OCI-LY7 (cell line): Measurements from ENCODE around the gene SMAD1. TPM values are rescaled to one million over a fixed set of nuclear protein-coding genes. Genes with fewer than 3 reads are reported as not detected.

Experiments used
- BruUV-seq: library from RNA; stranded (reverse); fragments of 400-500 nt; replicated peaks from 2 replicates; lab custom pipeline; 2021; lab: Mats Ljungman, UMichigan
- CTCF ChIA-PET: fragments of 300-600 bp; sonication (Branson Sonifier 250); formaldehyde crosslinking; loops from one replicate; lab custom pipeline; 2022; ENCODE audit warnings: antibody characterized with exemption; ENCODE audit not compliant: unreplicated experiment; lab: Charles Lee
- POLR2A ChIA-PET: fragments of 300-600 bp; sonication (Branson Sonifier 250); formaldehyde crosslinking; loops from one replicate; lab custom pipeline; 2022; ENCODE audit warnings: antibody characterized with exemption; lab: Charles Lee
- DNase-seq: peaks from one replicate; pipeline ENCODE4 v3.0.0-alpha.2; 2015; ENCODE audit warnings: low spot score
- H2AFZ ChIP-seq: fragments of 200-600 bp; sonication (generic), shearing (Covaris generic); 2 replicates; pipeline ENCODE4 v1.6.1; 2014; ENCODE audit warnings: mild to moderate bottlenecking, antibody characterized with exemption, low read length, moderate library complexity
- H3K27ac ChIP-seq: fragments of 200-600 bp; sonication (generic); 2 replicates; pipeline ENCODE4 v1.5.1; 2014; ENCODE audit warnings: mixed run types, low read depth, mild to moderate bottlenecking, moderate library complexity, low read length, inconsistent platforms; ENCODE audit not compliant: poor library complexity, severe bottlenecking
- H3K36me3 ChIP-seq: fragments of 200-600 bp; sonication (generic); 2 replicates; pipeline ENCODE4 v1.6.1; 2014; ENCODE audit warnings: mild to moderate bottlenecking, antibody characterized with exemption, low read length, moderate library complexity, mixed read lengths; ENCODE audit not compliant: insufficient read depth
- H3K4me1 ChIP-seq: fragments of 200-600 bp; sonication (generic); 2 replicates; pipeline ENCODE4 v1.5.1; 2014; ENCODE audit warnings: mild to moderate bottlenecking, low read length; ENCODE audit not compliant: insufficient read depth, poor library complexity, severe bottlenecking
- H3K4me2 ChIP-seq: fragments of 200-600 bp; sonication (generic); 2 replicates; pipeline ENCODE4 v1.6.1; 2014; ENCODE audit warnings: mild to moderate bottlenecking, low read length
- H3K4me3 ChIP-seq: fragments of 200-600 bp; sonication (generic); 2 replicates; pipeline ENCODE4 v1.5.1; 2014; ENCODE audit warnings: mild to moderate bottlenecking, low read depth, low read length; ENCODE audit not compliant: poor library complexity, severe bottlenecking
- H3K79me2 ChIP-seq: fragments of 200-600 bp; sonication (generic); 2 replicates; pipeline ENCODE4 v1.6.1; 2016; ENCODE audit warnings: low read depth, mild to moderate bottlenecking, low read length, moderate library complexity, mixed read lengths; ENCODE audit not compliant: insufficient read depth
- H3K9me2 ChIP-seq: fragments of 200-600 bp; sonication (generic); 2 replicates; pipeline ENCODE4 v1.6.1; 2016; ENCODE audit warnings: mild to moderate bottlenecking, low read length, mixed read lengths; ENCODE audit not compliant: insufficient read depth
- H3K9me3 ChIP-seq: fragments of 200-600 bp; sonication (generic); 2 replicates; pipeline ENCODE4 v1.6.1; 2014; ENCODE audit warnings: mild to moderate bottlenecking, mixed run types, low read length, mixed read lengths
- H4K20me1 ChIP-seq: fragments of 200-600 bp; sonication (generic); 2 replicates; pipeline ENCODE4 v1.6.1; 2014; ENCODE audit warnings: mild to moderate bottlenecking, antibody characterized with exemption, low read length, moderate library complexity, mixed read lengths; ENCODE audit not compliant: insufficient read depth
- CTCF ChIP-seq: fragments of 200-600 bp; sonication (generic); conservative IDR thresholded peaks from 2 replicates; pipeline ENCODE4 v1.5.1; 2014; ENCODE audit warnings: mild to moderate bottlenecking, antibody characterized with exemption, low read length, moderate library complexity, mixed read lengths
- EZH2phosphoT487 ChIP-seq: fragments of 200-600 bp; sonication (generic); IDR thresholded peaks from 2 replicates; pipeline ENCODE4 v1.6.1; 2018; ENCODE audit warnings: low read depth, borderline replicate concordance, mild to moderate bottlenecking, mixed run types, antibody characterized with exemption, low read length, moderate library complexity, mixed read lengths
- intact Hi-C: fragments of 100-400 bp; cut with micrococcal nuclease; formaldehyde crosslinking; loops from one replicate; pipeline ENCODE4 v1.10.0; 2022; ENCODE audit not compliant: unreplicated experiment
- total RNA-seq, 2 experiments: library from RNA; depleted of rRNA in 1 of 2; stranded (reverse); fragments of >200 nt in 1 of 2; shearing (Covaris generic) in 1 of 2; gene quantifications; 2 replicates each; pipeline ENCODE4 v1.2.3, GENCODE V29; 2014 to 2022

SMAD1 gene
- total RNA-seq, 2 experiments from 2014 or later: 39.9 to 60.9 TPM

- peaks cover 35% of the 10 kb centered on the region for H3K36me3 ChIP-seq
- BruUV-seq: no TSS peak
- peak overlapping the region; percentile 7 for H3K4me2 ChIP-seq
- CTCF ChIA-PET: no interaction called here
- no peak overlapping the region for H3K4me3 ChIP-seq
- H3K9me2 ChIP-seq: no peaks in the 10 kb centered on the region
- no peaks in the 10 kb centered on the region for H4K20me1 ChIP-seq
- no peak for DNase-seq
- intact Hi-C loops: loop anchor here (10.0 kb wide), 1 partner anchor 559 kb away; no protein-coding TSS in a partner anchor
- peaks cover 97% of the 10 kb centered on the region for H3K79me2 ChIP-seq
- H2AFZ ChIP-seq: no peak overlapping the region
- H3K27ac ChIP-seq: peak overlapping the region; percentile 22
- POLR2A ChIA-PET: interaction anchor here (0.5 to 7.1 kb wide), 6 partner anchors 11 to 385 kb away, joined by 3 to 48 read pairs (median 4); no protein-coding TSS in a partner anchor
- TF ChIP-seq EZH2phosphoT487 (no peak), CTCF (no peak)
- H3K9me3 ChIP-seq: peaks cover 30% of the 10 kb centered on the region; the same call in 1 of the 2 replicates
- peaks cover 84% of the 10 kb centered on the region for H3K4me1 ChIP-seq
Observed at GRCh38 chr4:145505995-145506394, 24.3 kb downstream of the SMAD1 start.

GRCh38 chr4:145507636-145508035, 26.0 kb downstream of the SMAD1 start:
- H3K9me2 ChIP-seq: no peaks in the 10 kb centered on the region
- intact Hi-C loops: loop anchor here (10.0 kb wide), 1 partner anchor 557 kb away; no protein-coding TSS in a partner anchor
- POLR2A ChIA-PET: interaction anchor here (0.6 to 1.0 kb wide), 2 partner anchors 13 to 101 kb away, joined by 3 to 4 read pairs; no protein-coding TSS in a partner anchor
- peaks cover 47% of the 10 kb centered on the region for H3K9me3 ChIP-seq
- no peaks in the 10 kb centered on the region for H4K20me1 ChIP-seq
- H3K36me3 ChIP-seq: peaks cover 50% of the 10 kb centered on the region
- no peak overlapping the region; the same call in 1 of the 2 replicates for H2AFZ ChIP-seq
- peak overlapping the region; percentile 42 for H3K27ac ChIP-seq
- DNase-seq: peak; percentile 45
- CTCF ChIA-PET: no interaction called here
- peak overlapping the region; percentile 32 for H3K4me3 ChIP-seq
- no peak for TF ChIP-seq CTCF
- no peak for TF ChIP-seq EZH2phosphoT487
- no TSS peak for BruUV-seq
- H3K4me1 ChIP-seq: peaks cover 68% of the 10 kb centered on the region
- H3K79me2 ChIP-seq: peaks cover 100% of the 10 kb centered on the region
- H3K4me2 ChIP-seq: peak overlapping the region; percentile 60

- BruUV-seq: no TSS peak
- CTCF ChIA-PET: interaction anchor here (1.0 kb wide), 1 partner anchor 9 kb away, joined by 3 read pairs; no protein-coding TSS in a partner anchor
- Histone ChIP-seq H3K4me1 (peaks cover 29% of the 10 kb centered on the region), H4K20me1 (no peaks in the 10 kb centered on the region), H3K9me3 (peaks cover 60% of the 10 kb centered on the region), H3K4me2 (no peak overlapping the region), H3K79me2 (peaks cover 100% of the 10 kb centered on the region), H2AFZ (no peak overlapping the region), H3K9me2 (no peaks in the 10 kb centered on the region), H3K4me3 (no peak overlapping the region), H3K27ac (no peak overlapping the region), H3K36me3 (peaks cover 88% of the 10 kb centered on the region)
- peak; percentile 67 for DNase-seq
- intact Hi-C loops: no loop called here
- POLR2A ChIA-PET: interaction anchor here (0.7 to 2.8 kb wide), 6 partner anchors 10 to 27 kb away, joined by 3 to 14 read pairs (median 4); no protein-coding TSS in a partner anchor
- TF ChIP-seq CTCF (no peak), EZH2phosphoT487 (no peak)
Observed at GRCh38 chr4:145511913-145512522, 30.4 kb downstream of the SMAD1 start.
